Tongue (tissue), 2 donors: ENCODE measurements around the gene FXYD5. TPM values are rescaled to one million over a fixed set of nuclear protein-coding genes. Genes with fewer than 3 reads are reported as not detected.
"Not testable (repeated sequence)": the region's sequence is repeated elsewhere in the genome, so short reads cannot be mapped to it uniquely, and the experiment has no call there.

Experiments
- DNase-seq: peaks from one replicate; pipeline ENCODE4 v3.0.0-alpha.2; 2015
- total RNA-seq: library from RNA; depleted of rRNA; stranded (reverse); fragments of >200 nt; gene quantifications from one replicate; pipeline ENCODE4 v1.2.3, GENCODE V29; 2014

FXYD5 gene
- total RNA-seq, 1 donor from 2014 or later = 5.9 TPM

DNA sequence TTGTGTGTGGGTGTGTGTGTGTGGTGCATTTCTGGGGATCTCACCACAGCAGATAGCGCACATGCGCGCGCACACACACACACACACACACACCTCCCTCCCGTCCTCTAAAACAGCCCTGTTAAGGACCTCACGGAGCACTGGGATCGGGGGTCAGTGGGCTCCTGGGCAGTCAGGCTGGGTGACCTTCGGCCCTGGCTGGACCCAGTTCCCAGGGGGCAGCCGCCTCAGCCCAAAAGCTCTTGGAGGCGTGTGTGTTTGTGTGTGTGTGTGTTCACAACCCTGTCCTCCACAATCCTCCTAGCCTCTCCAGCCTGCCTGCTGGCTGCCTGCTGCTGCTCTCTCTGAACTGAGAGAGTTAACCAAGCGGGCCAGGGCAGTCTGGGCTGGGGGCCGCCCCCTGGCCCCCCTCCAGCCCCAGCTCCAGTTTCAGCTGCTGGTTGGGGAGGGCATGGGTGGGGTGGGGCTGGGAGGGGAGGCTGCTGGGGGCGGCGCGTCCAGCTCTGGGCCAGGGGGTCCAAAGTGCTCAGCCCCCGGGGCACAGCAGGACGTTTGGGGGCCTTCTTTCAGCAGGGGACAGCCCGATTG lies 16.1 kb upstream of the FXYD5 start, which contains the start of gene FXYD1:
FXYD1 (plus strand) TSS at position 520 of the 588 bp plus-strand sequence. CDS start 1,256 bp downstream, outside the sequence.
- DNase-seq = peak; percentile 92

DNA sequence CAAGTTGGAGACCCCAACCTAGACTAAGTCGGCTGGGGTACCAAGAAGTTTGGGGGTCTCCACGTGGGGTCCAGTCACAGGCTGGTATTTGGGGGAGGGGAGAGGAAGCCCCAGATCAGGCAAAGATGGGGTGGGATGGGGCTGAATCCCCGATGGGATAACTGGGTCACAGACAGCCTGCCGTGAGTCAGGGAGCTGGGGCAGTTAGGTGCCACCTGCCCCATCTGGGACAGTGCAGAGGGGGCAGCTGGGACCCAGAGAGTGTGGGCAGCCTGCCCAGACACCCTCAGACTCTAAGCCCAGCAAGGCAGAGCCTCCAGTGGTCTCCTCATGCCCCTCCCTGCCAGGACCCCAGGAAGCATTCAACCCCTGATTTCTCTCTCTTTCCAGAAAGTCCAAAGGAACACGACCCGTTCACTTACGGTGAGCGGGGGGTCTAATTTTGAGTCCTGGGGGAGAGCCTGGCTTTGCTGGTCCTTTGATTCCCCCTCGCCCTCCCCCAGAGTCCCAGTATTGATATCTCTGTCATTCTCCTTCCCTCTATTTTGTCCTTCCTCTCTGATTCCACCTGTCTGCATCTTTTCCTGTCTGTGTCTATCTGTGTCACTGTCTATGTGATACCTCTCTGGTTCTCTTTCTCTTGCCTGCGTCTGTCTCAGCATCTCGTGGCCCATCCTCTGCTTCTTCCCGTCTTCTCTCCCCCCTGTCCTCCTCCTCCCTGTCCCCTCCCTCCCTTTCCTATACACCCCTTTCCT lies 14.2 kb upstream of the FXYD5 start:
- DNase-seq = no peak

DNA sequence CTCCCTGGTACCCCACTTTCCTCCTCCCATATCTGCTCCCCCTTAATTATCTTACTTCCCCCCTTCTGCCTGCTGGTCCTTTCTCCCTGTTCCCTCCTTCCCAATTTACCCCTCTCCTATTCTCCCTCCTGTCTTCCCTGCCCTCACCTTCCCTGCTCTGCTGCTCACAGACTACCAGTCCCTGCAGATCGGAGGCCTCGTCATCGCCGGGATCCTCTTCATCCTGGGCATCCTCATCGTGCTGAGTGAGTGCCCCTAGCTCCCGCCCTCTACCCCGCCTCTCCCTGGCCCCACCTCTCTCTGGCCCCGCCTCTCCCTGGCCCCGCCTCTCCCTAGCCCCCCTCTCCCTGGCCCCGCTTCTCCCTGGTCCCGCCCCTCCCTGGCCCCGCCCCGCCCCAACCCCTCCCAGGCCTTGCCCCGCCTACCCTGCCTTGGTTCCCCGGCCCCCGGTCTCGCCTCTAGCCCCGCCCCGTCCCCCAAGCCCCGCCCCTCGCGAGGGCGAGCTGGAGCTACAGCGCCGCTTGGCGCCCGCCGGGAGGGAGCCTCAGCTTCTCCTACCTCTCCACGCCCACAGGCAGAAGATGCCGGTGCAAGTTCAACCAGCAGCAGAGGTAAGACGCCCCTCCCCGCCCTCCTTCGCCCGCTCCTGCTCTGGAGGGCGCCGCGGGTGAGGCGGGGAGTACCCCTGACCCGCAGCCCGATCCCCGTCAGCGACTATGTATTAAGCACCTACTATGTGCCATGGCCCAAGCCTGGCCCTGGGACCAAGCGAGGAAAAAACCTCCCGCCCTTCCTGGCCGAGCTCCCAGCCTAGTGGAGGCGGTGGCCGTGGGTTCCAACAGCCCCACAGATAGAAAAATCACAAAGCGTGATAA lies 13.3 kb upstream of the FXYD5 start:
- peak; percentile 90 for DNase-seq

DNA sequence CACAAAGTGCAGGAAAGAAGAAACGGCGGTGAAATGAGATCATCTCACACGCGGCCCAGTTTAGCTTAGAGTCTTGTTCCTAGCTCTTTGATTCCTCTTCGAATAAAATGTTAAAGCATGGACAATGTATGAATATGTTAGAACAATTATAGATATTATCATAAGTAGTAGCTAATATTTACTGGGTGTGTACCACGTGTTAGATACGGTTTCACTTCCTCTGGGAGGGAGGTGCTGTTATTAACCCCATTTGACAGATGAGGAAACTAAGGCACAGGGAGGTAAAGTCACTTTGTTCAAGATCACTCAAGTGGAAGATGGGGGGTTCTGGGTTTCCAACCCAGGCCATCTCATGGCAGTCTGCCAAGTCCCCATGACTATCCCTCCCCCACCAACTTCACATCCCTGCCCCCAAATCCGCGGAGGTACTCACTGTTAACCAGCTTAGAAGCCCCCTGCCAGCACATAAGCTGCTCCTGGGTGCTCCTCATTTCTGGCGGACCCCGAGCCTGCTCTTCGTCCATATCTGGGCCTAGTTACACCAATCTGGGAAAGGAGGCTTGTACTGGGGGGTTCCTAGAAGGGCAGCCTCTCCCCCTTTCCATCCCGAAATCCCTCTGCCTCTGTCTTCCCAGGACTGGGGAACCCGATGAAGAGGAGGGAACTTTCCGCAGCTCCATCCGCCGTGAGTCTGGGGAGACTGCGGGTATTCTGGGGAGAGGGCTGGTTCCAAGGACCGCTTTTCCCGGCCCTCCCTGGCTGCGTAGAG lies 12.5 kb upstream of the FXYD5 start:
- no peak for DNase-seq

DNA sequence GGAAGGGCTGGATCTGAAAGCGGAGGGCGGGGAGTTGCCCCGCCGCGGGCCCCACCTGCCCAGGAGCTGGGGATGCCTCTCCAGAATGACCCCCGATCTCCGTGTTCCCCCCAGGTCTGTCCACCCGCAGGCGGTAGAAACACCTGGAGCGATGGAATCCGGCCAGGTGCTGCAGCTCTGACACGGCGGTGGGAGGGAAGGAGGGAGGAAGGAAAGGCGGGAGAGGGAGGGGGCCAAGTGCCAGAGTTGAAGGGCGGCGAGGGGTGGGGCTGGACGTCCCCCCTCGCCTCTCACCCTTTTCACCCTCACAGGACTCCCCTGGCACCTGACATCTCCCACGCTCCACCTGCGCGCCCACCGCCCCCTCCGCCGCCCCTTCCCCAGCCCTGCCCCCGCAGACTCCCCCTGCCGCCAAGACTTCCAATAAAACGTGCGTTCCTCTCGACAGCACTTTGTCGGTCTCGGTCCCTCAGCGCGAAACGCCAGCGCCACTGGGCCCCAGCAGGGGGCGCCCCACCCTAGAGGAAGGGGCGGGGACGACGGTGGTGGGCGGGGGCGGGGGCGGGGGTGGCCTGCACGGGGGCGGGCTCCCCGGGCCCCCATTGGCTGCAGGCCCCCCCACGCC lies 11.8 kb upstream of the FXYD5 start:
- DNase-seq = peak; percentile 73

DNA sequence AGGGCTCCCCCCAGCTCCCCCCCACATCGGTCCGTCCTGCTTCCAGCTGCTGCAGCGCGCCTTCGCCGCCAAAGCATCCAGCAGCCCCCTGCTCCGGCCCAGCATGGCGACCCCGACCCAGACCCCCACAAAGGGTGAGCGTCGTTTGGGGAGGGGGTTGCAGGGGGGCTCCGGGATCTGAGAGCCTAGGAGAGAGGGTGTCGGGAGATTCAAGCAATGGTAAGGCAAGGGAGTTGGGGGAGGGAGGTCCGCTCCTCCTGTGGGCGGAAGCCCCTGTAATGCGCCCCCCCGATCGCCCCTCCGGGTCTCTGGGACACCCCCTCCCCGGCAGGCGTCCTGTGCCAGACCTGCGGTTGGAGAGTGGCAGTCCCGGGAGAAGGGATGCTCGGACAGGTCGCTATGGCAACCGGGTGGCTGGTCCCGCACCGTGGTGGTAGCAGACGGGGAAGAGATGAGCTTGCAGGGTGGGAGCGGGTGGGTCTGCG lies 11.3 kb upstream of the FXYD5 start, which contains the start of gene FXYD7:
FXYD7 (plus strand) TSS at position 25 of the 485 bp plus-strand sequence; CDS start at position 104, 79 bp downstream.
- no peak for DNase-seq

DNA sequence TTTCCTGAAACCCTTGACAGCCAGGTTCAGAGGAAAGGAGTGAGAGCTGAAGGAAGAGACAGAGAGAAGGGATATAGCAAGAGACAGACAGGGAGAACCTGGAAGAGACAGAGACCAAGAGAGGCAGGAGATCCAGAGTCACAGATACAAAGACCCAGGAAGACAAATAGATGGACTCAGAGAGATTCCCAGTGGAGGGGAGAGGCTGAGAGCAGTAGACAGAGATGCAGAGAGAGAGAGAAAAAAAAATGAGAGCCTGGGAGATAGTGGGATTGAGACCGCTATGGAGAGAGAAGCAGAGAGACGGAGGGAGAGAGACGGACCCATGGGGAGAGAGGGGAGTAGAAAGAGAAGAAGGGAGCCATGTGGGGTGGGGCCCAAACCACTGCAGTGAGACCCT lies 10.7 kb upstream of the FXYD5 start:
- no peak for DNase-seq

DNA sequence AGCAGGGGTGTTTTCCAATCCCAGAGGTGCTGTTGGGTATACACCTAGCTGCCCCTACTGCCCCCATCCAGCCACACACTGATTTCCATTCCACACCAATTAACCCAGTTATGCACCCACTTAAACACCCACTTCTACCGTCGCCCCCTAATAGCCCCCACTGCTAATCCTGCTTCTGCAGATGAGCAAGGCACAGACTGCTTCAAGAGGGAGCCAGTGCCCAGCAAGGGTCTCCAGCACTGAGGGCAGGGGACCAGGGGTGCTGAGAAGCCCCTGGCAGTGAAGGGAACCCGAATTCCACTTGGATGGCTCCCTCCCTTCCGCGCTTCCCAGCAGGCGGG lies 10.3 kb upstream of the FXYD5 start:
- DNase-seq = no peak

DNA sequence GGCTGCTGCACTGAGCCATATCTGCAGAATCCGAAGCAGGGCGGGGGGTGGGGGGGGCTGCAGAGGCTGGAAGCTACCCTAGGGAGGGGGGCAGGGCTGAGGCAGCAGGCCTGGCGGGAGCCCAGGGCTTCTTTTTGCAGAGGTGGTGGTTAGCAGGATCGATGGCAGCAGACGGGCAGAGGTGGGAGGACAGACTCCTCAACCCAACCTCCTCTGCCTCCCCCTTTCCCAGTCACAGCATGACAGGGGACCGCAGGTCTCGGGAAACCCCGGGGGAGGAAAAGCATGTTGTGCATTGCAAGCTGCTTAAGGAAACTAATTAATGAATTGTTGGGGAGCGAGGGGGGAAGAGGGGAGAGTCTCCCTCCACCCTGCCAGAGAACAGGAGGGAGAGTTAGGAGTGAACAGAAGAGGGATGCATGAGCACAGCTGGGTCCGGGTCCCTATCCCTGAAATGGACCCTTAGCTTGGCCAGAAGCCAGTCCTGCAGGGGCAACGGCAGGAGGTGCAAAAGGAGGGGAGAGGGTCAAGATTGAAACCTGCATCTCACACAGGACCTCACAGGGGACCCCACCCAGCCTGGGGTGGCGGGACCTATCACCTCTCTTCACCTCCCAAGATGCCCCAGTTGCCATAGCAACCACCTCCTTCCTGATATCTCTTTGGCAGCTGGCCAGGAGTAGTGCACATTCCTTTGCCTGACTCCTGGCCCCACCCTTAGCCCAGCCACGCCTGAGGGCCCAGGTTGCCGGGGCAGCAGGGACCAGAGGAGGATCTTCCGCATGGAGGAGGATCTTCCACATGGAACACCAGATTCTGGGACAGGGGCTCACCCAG lies 9.7 kb upstream of the FXYD5 start:
- no peak for DNase-seq

DNA sequence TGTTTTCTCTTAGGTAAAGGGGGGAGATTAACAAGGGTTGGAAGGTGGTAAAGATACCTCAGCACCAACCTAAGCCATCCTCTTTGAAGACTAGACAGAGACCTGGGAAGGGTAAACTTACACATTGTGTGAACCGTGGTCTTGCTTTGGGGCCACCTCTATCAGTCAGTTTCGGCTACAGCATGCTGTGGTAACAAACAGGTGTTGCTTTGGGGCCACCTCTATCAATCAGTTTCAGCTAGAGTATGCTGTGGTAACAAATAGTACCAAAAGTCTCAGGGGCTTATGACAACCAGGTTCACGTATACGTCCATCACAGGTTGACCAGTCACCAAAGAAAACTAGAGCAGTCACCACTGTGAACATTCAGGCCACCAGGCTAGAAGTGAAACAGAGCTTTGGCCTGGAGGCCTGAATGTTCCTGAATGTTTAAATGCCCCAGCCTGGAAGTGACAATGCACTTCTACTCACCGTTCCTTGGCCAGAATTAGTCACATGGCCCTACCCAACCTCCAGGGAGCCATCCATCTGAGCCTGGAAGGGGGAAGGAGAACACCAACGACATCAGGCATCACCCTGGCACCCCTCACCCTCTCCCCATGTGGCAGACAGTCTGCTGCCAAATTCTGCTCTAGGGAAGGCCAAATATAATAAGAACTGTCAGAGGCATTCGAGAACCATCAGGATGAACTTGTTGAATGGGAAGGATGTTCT lies 7.6 kb upstream of the FXYD5 start:
- DNase-seq = no peak

DNA sequence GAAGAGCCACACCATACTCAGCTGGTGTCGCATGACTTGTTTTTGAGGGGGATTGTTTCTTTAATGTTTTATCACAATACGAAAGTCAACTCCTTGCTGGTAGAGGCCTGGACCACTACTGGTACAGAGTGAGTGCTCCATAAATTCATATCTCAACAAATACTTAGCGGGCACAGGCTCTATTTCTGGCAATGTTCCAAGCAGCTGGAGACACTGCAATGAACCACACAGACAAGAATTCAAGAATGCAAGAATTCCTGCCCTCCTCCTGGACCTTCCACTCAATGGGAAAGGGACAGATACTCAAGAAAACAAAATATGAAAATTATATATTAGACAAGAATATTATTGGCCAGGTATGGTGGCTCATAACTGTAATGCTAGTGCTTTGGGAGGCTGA lies 5.1 kb upstream of the FXYD5 start:
- no peak for DNase-seq

DNA sequence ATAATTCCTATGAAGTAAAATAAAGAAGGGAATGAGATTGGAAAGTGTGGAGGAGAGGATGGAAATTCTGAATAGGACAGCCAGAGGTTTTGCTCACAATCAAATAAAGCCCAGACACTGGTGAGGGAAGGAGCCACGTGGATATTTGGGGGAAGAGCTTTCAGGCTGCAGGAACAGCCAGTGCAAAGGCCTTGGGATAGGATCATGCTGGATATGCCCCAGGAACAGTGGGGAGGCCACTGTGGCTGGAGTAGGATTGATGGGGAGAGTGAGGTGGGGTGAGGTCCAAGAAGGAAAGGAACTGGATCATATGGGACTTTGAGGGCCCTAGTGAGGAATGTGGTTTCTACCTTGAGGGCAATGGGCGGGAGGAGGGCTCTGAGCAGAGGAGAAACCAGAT lies 4.1 kb upstream of the FXYD5 start:
- DNase-seq = no peak

DNA sequence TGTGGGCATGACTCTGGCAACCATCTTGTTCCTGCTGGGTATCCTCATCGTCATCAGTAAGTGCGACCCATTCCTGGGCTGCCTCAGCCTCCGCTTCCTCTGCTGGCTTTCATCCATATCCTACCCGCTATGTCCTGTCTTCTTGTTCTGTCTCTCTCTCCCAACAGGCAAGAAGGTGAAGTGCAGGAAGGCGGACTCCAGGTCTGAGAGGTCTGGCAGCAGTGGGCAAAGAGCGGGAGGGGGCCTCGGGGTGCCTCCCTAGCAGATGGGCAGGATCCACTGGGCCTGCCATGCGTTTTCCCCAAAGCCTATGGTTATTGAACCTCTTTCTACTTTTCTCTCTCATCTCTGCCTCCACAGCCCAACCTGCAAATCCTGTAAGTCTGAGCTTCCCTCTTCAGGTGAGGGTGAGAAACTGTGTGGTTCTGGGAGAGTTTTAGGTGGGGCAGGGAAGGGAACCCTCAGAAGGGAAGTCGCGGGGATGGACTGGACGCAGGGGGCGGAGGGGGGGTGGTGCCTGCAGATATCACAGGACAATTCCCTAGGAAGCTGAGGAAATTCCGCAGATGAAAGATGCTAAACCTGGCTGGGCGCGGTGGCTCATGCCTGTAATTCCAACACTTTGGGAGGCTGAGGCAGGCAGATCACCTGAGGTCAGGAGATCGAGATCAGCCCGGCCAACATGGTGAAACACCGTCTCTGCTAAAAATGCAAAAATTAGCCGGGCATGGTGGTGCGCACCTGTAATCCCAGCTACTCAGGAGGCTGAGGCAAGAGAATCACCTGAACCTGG lies 3.1 kb upstream of the FXYD5 start:
- no peak for DNase-seq

DNA sequence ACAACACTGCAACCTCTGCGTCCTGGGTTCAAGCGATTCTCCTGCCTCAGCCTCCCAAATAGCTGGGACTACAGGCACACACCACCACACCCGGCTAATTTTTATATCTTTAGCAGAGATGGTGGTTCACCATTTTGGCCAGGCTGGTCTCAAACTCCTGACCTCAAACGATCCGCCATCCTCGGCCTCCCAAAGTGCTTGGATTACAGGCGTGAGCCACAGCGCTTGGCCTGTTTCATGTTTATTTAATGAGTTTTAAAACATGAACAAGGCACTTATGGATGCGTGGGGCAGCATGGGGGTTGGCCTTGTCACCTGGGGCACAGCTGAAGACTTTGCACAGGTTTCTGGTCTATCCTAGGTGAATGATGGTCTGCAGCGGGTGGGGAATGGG lies 1.4 kb upstream of the FXYD5 start:
- DNase-seq = not testable (repeated sequence)

DNA sequence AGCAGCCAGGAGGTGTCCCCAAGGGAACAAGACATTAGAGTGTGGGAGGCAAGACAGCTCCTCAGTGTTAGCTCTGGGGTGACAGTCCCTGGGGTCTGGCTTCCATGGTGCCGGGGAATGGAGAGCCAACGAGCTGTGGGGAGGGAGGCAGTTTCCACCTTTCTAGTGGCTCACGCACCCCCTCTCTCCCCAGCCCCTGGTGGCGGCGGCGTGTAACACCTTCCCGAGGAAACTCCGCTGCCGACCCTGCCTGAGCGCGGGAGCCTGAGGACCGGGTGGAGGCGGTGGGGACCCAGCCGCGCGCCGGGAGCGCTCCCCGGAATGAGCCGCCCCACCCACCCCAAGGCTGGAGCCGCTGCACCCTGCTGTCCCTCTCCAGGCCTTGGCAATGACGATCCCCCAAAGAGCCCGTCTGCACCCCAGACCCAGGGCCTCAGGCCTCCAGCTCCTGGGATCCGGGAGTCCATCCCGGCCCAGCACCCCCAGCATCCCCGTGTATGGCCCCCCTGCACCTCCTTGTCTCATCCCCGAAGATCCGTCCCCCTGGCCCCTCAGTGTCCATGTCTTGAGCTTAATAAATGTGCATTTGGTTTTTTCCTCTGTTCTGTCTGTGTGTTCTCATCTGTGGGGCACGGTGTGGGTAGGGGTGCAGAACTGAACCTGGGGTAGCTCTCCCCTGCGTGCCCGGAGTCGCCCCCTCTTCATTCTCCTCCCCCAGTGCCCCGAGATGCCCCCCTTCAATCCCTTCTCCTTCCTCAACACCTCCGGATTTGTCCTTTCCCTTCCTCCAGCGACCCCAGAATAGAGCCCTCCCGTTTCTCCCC lies 622 bp upstream of the FXYD5 start:
- peak; percentile 28 for DNase-seq

DNA sequence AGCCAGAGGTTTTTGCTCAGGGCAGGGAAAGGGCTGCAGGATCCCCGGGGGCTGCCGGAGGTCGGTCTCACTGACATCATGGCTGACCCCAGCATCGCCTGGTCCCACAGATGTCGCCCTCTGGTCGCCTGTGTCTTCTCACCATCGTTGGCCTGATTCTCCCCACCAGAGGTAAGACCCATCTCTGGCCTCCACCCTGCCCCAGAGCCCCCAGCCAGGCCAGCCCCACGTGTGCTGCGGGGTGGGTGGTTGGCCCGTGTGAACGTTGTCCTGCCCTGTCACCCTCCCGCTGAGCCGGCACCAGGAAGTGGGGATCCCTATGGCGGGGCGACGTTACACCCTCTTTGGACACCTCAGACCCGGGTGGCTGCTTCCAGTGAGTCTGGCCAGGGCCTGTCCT lies 906 bp downstream of the FXYD5 start:
- no peak for DNase-seq

DNA sequence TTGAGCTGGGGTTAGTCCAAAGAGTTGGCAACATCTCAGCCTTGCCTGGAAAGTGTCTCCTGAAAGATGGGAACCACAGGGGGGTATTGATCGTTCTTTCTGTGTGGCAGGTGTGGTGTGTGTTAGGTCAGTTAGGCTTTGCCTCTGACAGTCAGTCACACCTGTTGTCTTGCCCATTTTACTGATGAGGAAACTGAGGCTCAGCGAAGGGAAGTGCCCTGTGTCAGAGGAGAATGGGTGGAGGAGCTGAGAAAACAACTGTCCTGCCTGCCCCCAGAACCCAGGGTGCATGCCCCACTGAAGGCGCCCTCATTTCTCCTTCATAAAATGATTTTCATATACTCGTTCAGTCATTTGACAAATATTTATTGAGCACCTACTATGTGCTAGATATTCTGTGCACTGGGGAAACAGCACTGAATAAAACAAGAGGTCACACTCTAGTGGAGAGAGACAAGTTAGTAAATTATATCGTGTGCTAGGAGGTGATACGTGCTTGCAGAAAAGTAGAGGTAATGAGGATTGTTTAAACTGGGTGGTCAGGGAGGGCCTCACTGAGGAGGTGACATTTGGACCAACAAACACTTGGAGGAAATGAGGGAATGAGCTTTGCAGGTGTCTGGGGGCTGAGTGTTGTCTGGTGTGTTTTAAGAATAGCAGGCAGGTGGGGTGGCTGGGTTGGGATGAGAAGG lies 1.6 kb downstream of the FXYD5 start:
- DNase-seq = no peak

DNA sequence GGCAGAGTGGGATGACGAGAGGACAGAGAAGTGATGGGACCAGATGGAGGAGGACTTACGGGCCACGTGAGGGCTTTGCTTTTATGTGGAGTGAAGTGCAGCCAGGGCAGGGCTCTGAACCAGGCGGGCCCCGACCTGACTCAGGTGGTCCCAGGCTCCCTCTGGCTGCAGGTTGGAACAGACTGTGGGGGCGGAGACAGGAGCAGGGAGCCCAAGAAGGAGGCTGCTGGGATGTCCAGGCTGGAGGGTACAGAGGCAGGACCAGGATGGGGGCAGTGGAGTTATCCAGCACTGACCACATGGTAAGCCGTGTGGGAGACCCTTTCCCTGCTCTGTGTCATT lies 2.1 kb downstream of the FXYD5 start:
- no peak for DNase-seq
